ENCODE results near the gene LGSN.
"Not testable (repeated sequence)": the region's sequence is repeated elsewhere in the genome, so short reads cannot be mapped to it uniquely, and the experiment has no call there.

The LGSN gene

DNA sequence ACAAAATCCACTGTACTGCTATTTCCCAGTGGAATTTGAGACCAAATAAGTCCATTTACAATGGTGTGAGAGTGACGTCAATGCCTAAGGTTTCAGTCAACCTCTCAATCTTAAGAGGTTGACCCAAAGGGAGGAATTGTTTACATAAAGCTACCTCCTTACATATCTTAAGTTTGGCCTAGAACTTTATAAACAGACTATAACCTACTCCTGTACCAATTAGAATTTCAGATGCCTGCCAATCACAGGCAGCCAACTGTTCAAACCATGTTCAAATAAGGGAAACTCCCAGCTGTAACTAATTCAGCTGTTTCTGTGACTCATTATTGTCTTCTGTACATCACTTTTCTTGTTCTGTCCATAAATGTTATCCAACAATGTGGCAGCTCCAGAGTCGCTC lies 14.5 kb downstream of the LGSN start:
- DNase-seq (ENCODE audit: low spot score), result no peak

DNA sequence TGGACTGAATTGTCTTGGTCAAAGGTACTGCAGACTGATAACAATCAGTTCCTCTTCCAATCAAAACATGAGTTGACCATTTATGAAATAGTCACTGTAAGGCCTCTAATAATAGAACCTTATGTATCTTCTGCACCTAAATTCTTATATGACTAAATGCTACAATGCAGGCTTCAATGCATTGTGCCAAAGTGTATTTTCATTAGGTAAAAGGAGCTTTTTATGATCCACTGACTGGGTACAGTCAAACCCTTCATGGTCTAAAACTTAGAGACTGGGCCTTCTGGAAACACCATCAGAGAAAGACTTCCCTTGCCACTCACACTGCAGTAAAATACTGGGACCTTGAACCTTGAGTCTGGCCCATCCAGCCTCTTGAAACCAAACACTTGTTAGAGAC lies 16.3 kb downstream of the LGSN start:
- DNase-seq (ENCODE audit: low spot score), result no peak

DNA sequence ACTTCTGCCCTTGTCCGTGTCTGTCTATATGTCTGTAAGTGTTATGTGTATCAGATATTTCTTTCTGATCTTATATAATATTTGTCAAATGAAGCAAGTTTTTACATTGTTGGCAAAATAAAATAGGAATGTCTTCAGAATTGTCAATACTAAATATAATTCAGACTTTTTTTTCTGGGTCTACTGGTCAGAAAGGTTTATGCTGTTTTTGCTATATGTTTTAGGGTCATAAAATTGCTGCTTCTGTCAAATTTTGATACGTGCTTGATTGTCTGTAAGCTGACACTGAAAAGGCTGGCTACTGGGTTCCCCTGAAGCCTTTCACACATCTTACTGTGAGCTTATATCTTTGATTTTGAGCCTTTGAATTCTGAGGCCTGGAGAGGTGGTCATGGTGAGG lies 20.1 kb downstream of the LGSN start:
- no peak for DNase-seq (ENCODE audit: low spot score)

DNA sequence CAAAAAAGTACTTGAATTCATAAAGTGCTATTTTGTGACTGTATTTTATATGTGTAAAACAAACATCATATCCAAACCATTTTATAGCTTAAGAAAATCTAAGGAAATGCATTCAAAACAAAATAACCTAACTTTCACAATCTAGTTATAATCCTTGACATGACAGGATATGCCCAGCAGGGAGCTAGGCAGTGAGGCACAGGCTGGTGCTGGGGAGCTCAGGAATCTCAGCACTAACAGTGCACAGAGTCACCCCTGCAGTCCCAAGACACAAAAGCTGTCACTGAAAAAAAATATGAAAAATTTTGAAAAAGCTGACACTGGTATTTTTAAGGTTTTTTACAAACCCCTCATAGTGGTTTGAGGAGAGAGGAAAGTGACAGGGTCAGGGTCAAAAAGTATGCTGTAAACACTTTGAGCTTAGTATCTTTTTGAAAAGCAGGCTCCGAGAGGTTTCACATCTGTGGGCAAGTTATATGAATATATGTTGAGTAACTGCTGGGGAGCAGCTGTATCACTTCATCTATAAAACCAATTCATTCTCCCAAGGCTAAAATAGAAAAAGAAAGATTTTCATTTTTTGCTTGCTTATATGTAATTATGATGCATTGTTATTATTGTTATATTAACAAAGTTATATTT lies 24.1 kb downstream of the LGSN start:
- no peak for DNase-seq (ENCODE audit: low spot score)

GRCh38 chr6:63290492-63291058 lies 29.2 kb downstream of the LGSN start:
- DNase-seq (ENCODE audit: low spot score), result no peak

DNA sequence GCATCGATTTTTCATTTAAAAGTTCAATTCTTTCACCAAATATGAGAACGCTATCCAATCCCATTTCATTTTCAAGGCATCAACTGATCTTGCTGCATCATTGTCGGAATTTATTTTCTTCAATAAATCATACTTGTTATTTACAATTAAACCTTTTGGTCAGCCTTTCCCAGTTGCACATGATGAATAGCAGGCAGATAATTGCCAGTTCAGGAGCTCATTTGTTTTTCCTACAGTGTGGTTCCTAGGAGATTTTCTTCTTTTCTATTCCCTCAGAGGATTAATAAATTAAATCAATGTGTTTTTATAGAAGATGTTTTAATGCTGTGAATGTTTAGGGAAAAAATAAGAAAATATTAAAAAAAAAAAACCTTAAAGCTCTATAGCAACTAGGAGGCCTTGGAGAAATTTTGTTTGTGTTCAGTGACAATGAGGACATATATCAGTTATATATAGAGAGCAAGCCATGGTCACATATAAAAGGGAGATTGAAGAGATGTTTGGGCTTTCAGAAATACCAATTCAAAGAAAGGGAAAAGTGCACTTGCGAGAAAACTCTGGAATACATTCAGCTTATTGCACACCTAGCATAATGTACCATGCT lies 30.4 kb downstream of the LGSN start:
- no peak for DNase-seq (ENCODE audit: low spot score)

GRCh38 chr6:63280639-63281180 lies 39.1 kb downstream of the LGSN start:
- no peak for DNase-seq (ENCODE audit: low spot score)

- DNase-seq (ENCODE audit: low spot score), result no peak
Measured at GRCh38 chr6:63278916-63279315, 40.9 kb downstream of the LGSN start.

DNA sequence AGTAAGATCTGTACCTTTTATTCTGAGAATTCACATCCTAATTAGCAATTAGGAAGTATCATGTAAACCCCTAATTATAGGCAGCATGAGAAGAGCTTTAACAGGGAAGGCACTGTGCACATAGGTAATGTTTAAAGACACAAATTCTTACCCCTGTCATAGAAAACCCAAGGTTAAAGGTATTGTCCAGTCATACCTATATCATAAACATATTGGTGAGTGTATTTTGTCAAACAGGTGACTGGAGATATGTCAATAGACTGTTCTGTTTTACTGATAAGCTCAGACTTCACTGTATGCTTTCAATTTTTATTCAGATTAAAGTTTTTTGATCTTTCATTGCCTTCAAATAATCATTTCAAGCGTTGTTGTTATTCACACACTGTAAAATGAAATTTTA lies 43.8 kb downstream of the LGSN start:
- DNase-seq (ENCODE audit: low spot score), result no peak

DNA sequence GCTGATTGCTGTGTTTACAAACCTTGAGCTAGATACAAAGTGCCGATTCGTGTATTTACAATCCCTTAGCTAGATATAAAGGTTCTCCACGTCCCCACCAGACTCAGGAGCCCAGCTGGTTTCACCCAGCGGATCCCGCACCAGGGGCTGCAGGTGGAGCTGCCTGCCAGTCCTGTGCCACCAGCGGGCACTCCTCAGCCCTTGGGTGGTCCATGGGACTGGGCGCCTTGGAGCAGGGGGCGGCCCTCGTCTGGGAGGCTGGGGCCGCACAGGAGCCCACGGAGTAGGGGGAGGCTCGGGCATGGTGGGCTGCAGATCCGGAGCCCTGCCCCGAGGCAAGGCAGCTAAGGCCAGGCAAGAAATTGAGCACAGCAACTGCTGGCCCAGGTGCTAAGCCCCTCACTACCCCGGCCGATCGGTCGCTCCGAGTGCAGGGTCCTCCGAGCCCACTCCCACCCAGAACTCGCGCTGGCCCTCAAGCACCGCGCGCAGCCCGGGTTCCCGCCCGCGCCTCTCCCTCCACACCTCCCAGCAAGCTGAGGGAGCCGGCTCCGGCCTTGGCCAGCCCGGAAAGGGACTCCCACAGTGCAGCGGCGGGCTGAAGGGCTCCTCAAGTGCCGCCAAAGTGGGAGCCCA lies 44.9 kb downstream of the LGSN start:
- DNase-seq (ENCODE audit: low spot score), result not testable (repeated sequence)

DNA sequence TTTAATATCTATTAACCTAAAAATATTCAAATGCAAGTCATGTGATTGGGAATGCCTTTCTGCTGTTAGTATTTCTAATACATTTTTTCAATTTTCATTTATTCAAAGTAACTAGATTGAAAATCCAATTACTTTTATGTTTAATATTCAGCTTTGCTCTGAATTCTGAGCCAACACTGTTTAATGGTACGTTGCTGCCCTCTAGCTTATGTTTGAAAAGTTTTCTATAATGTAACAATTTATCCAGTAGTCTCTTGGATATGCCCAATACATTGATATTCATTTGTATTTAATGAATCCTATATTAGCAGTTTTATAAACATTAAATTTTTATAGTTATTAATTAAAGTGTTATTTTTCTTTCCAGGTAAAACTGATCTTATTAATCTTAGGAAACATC lies 47.4 kb downstream of the LGSN start:
- peak; percentile 4 for DNase-seq (ENCODE audit: low spot score)

GRCh38 chr6:63269470-63269869 lies 50.3 kb downstream of the LGSN start:
- no peak for DNase-seq (ENCODE audit: low spot score)

GRCh38 chr6:63268574-63268973 lies 51.2 kb downstream of the LGSN start:
- no peak for DNase-seq (ENCODE audit: low spot score)

GRCh38 chr6:63267828-63268227 lies 52.0 kb downstream of the LGSN start:
- DNase-seq (ENCODE audit: low spot score), result no peak

GRCh38 chr6:63267046-63267445 lies 52.7 kb downstream of the LGSN start:
- DNase-seq (ENCODE audit: low spot score), result no peak

- no peak for DNase-seq (ENCODE audit: low spot score)
Measured at GRCh38 chr6:63263444-63263843, 56.3 kb downstream of the LGSN start.

- no peak for DNase-seq (ENCODE audit: low spot score)
Measured at GRCh38 chr6:63261820-63262219, 58.0 kb downstream of the LGSN start.

DNA sequence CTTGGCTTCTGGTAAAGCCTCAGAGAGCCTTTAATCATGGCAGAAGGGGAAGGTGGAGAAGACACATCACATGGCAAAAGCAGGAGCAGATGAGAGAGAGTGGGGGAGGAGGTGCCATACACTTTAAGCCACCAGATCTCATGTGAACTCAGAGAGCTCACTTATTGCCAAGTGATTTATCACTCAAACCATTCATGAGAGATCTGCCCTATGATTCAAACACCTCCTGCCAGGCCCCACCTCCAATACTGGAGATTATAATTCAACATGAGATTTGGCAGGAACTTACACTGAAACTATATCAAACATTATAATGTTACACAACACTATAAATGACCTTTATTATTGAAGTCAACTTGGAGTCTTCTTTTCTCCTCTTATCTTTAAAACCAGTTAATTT lies 60.6 kb downstream of the LGSN start:
- DNase-seq (ENCODE audit: low spot score), result no peak

GRCh38 chr6:63249875-63250482 lies 69.8 kb downstream of the LGSN start:
- DNase-seq (ENCODE audit: low spot score), result no peak

DNA sequence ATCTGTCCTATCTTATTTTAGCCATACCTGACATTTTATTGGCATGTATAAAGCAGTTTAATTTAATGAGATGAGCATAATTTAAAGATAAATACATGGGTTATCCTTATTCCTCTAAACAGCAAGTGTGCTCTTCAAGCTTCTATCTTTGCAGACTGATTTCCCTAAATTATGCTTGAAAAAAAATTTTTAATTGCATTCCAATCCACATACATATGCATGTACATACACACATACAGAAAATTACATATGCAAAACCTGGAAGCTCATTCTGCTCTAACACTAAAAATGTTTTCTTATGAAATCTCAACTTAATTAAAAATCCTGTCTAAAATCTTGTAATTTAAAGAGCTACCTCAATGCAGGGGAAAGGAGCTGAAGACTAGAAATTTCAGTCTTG lies 73.2 kb downstream of the LGSN start:
- DNase-seq (ENCODE audit: low spot score), result no peak

GRCh38 chr6:63245909-63246308 lies 73.9 kb downstream of the LGSN start:
- DNase-seq (ENCODE audit: low spot score), result no peak

GRCh38 chr6:63245420-63245819 lies 74.4 kb downstream of the LGSN start:
- no peak for DNase-seq (ENCODE audit: low spot score)

GRCh38 chr6:63236398-63236817 lies 83.4 kb downstream of the LGSN start:
- DNase-seq (ENCODE audit: low spot score), result no peak
